Right lobe of liver (tissue), 4 donors: Measurements from ENCODE around the gene TATDN2.

ENCODE experiments used
- CTCF ChIP-seq, 4 donors: fragments of 200-600 bp in 3 of 4; fragments of 450-650 bp in 1 of 4; IDR thresholded peaks; one replicate each; pipeline versions ENCODE4 v1.5.1 to v1.8.0; 2016 to 2022; ENCODE audit warnings: antibody characterized with exemption in 4 of 4, mild to moderate bottlenecking in 2 of 4
- POLR2A ChIP-seq: fragments of 450-650 bp; IDR thresholded peaks from one replicate; pipeline ENCODE4 v1.6.1; 2017; ENCODE audit warnings: antibody characterized with exemption, mild to moderate bottlenecking
- donor health status: DM: no; HTN: no; CAD: no.
- donor health status: DM: no; HTN: no; CAD: no.
- donor health status: DM: no; HTN: yes; CAD: no.

DNA sequence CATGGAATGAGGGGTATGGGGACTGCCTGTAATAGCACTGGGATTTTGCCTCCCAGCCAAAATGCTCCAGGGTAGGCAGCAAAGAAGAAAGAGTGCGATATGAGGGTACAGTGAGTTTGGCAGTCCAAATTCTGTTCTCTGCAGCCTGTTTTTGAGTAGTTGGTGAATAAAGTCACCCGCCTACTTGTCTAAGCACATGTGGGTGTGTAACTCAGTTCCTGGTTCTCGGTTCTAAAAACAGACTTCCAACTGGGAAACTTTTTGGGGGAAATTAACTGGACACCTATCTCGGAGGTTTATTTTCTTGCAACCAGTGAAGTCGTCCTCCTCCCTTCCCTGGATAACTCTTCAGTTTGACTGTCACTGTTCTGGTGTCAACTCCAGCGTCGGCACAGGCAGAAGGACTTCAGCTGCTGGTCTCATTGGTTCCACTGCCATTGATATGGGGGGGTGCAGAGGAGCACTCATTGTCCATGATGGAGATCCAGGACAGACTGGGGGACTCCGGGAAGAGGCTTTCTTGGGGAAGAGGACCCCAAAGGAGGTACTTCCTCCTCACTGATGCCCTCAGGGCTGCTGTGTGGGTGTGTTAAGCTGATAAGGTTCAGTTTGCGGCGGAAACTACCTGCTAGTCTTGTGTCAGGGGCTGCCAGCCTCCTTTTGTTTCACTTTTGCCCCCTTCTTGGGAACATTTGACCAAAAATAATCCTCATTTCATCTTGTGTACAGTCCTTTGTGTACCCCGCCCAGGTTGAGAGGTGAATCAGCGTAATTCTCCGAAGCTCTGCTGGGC is 31.3 kb downstream of the TATDN2 start:
- TF ChIP-seq CTCF (IDR thresholded peaks at IDR 0.05) (no peak), POLR2A (no peak)
